IPS DF 6.9 (cell line): ENCODE measurements around the gene TLE1.

ENCODE experiments used
- DNase-seq: peaks from one replicate; pipeline ENCODE4 v3.0.0-alpha.2; 2013; ENCODE audit warnings: low read depth, low spot score
- H3K27ac ChIP-seq: one replicate; pipeline ENCODE4 v1.5.1; 2013; ENCODE audit warnings: low read length, control low read depth
- H3K27me3 ChIP-seq: 2 replicates; pipeline ENCODE4 v1.6.1; 2013; ENCODE audit warnings: mild to moderate bottlenecking, low read length; ENCODE audit not compliant: control insufficient read depth, insufficient read depth
- H3K36me3 ChIP-seq: 2 replicates; pipeline ENCODE4 v1.6.1; 2013; ENCODE audit warnings: low read length; ENCODE audit not compliant: control insufficient read depth, insufficient read depth
- H3K4me1 ChIP-seq: 2 replicates; pipeline ENCODE4 v1.6.1; 2013; ENCODE audit warnings: low read length; ENCODE audit not compliant: control insufficient read depth, insufficient read depth
- H3K4me3 ChIP-seq: 2 replicates; pipeline ENCODE4 v1.5.1; 2013; ENCODE audit warnings: mild to moderate bottlenecking, low read length
- H3K9me3 ChIP-seq: 2 replicates; pipeline ENCODE4 v1.6.1; 2013; ENCODE audit warnings: low read length, inconsistent platforms; ENCODE audit not compliant: control insufficient read depth, insufficient read depth
- WGBS: extraction: QIAGEN DNeasy Blood & Tissue Kit; methylation state at CpG from one replicate; pipeline ENCODE4 v1.1.7; 2013; ENCODE audit warnings: mixed read lengths, missing lambda C conversion rate; ENCODE audit not compliant: insufficient read length, insufficient coverage; 5-methylcytosine and 5-hydroxymethylcytosine counted together

TLE1 gene

DNA sequence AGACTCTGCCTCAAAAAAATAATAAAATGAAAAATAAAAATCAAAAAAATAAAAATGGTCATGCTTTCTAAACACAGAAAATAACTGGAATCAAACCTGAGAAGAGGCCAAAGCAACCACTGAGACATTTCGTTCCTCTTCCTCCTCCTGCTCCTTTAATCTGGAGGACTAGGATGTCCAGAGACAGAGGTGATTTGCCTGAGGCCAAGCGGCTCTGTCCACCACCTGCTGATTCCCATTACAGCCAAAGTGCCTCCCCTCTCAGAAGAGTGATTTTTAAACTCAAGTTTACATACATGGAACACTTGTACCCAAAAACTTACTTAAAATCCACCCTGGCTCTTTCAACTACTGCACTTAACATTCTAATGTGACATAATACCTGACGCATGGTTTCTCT, 65.6 kb downstream of the TLE1 start:
- peaks cover 3% of the 10 kb centered on the region; the same call in 1 of the 2 replicates for H3K4me1 ChIP-seq

GRCh38 chr9:81622471-81623255, 66.7 kb downstream of the TLE1 start:
- no peak for DNase-seq
- WGBS = no CpG with 5 or more reads among the region's 13 CpGs
- Histone ChIP-seq H3K27ac (no peak overlapping the region), H3K4me3 (no peak overlapping the region), H3K9me3 (no peaks in the 10 kb centered on the region), H3K4me1 (peaks cover 3% of the 10 kb centered on the region; the same call in 1 of the 2 replicates), H3K27me3 (no peaks in the 10 kb centered on the region), H3K36me3 (peaks cover 2% of the 10 kb centered on the region; the same call in 1 of the 2 replicates)

More for the DNA sequence above, 65.6 kb downstream of the TLE1 start:
- Histone ChIP-seq H3K4me3 (no peak overlapping the region), H3K27me3 (no peaks in the 10 kb centered on the region), H3K9me3 (no peaks in the 10 kb centered on the region), H3K27ac (no peak overlapping the region), H3K36me3 (peaks cover 2% of the 10 kb centered on the region; the same call in 1 of the 2 replicates)
- WGBS = no CpG with 5 or more reads among the region's 3 CpGs
- DNase-seq = no peak

DNA sequence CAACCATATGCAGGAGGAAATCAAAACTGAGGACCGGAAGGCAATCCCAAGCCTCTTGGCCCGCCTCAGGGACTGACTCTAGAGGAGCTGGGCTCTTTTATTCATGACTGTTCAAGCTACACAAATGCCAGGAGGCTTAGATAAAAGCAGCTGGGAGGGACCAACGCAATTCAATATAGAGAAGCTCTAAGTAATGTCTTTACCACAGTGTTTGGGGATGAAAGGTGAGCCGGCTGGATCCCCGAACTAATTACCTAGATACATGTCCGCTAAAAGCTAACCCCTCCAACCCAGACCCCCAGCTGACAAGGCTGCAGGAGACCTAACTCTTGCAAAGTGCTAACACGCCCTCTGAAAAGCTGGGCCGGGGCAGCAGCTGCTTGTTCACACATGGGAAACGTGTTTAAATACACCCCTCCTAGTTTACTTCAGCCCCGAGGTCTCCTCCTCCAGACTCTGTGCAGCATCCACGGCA, 67.5 kb downstream of the TLE1 start:
- H3K9me3 ChIP-seq = no peaks in the 10 kb centered on the region
- peaks cover 3% of the 10 kb centered on the region; the same call in 1 of the 2 replicates for H3K4me1 ChIP-seq
- H3K36me3 ChIP-seq = peaks cover 2% of the 10 kb centered on the region; the same call in 1 of the 2 replicates
- no peak overlapping the region for H3K4me3 ChIP-seq
- no peaks in the 10 kb centered on the region for H3K27me3 ChIP-seq
- H3K27ac ChIP-seq = no peak overlapping the region
- DNase-seq = no peak
- no CpG with 5 or more reads among the region's 11 CpGs for WGBS

- DNase-seq = no peak
- no peaks in the 10 kb centered on the region for H3K9me3 ChIP-seq
- no peak overlapping the region for H3K4me3 ChIP-seq
- WGBS = no CpG with 5 or more reads among the region's 2 CpGs
- no peaks in the 10 kb centered on the region for H3K27me3 ChIP-seq
- H3K27ac ChIP-seq = no peak overlapping the region
- peaks cover 2% of the 10 kb centered on the region; the same call in 1 of the 2 replicates for H3K36me3 ChIP-seq
- H3K4me1 ChIP-seq = peaks cover 3% of the 10 kb centered on the region; the same call in 1 of the 2 replicates
Observed at GRCh38 chr9:81621118-81621517, 68.2 kb downstream of the TLE1 start.

GRCh38 chr9:81620002-81620390, 69.4 kb downstream of the TLE1 start:
- no CpG with 5 or more reads among the region's 5 CpGs for WGBS
- Histone ChIP-seq H3K27me3 (no peaks in the 10 kb centered on the region), H3K4me1 (peaks cover 3% of the 10 kb centered on the region; the same call in 1 of the 2 replicates), H3K9me3 (no peaks in the 10 kb centered on the region), H3K36me3 (peaks cover 4% of the 10 kb centered on the region; the same call in 1 of the 2 replicates), H3K27ac (no peak overlapping the region), H3K4me3 (no peak overlapping the region)
- no peak for DNase-seq

DNA sequence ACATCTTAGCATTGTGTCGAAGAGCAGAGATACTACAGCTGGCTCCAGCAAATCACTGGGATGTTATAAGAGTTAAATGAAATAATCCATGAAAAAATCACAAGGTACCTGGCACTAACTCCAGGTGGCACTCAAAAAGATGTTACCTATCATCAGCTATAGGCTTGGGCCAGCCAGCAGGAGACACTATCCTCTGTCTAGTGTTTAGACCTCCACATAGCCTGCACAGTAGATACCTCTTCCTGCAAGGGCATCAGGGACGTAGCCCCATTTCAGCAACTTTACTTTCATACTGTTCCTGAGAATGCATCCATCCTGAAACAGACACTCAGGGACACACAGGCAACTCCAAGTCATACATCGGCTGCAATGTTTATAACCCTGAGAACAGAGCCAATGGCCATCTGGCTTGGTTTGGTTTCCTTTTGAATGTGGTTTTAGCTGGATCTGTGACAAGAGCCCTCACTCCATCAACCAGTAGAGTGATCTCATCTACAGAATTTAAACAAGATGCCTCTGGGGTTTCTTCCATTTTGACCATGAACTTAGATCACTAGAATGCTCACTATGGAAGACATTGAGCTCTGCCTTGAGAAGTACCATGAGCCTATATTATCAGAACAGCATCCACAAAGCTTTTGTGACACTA, 69.9 kb downstream of the TLE1 start:
- H3K27ac ChIP-seq = no peak overlapping the region

GRCh38 chr9:81618923-81619322, 70.4 kb downstream of the TLE1 start:
- Histone ChIP-seq H3K9me3 (no peaks in the 10 kb centered on the region), H3K27ac (no peak overlapping the region), H3K27me3 (no peaks in the 10 kb centered on the region), H3K4me1 (peaks cover 3% of the 10 kb centered on the region; the same call in 1 of the 2 replicates), H3K36me3 (peaks cover 4% of the 10 kb centered on the region; the same call in 1 of the 2 replicates), H3K4me3 (no peak overlapping the region)
- DNase-seq = no peak
- no CpG with 5 or more reads among the region's 1 CpG for WGBS

More for the DNA sequence above, 69.9 kb downstream of the TLE1 start:
- no CpG with 5 or more reads among the region's 3 CpGs for WGBS
- Histone ChIP-seq H3K36me3 (peaks cover 4% of the 10 kb centered on the region; the same call in 1 of the 2 replicates), H3K9me3 (no peaks in the 10 kb centered on the region), H3K4me3 (no peak overlapping the region), H3K27me3 (no peaks in the 10 kb centered on the region), H3K4me1 (peaks cover 3% of the 10 kb centered on the region; the same call in 1 of the 2 replicates)
- DNase-seq = no peak

DNA sequence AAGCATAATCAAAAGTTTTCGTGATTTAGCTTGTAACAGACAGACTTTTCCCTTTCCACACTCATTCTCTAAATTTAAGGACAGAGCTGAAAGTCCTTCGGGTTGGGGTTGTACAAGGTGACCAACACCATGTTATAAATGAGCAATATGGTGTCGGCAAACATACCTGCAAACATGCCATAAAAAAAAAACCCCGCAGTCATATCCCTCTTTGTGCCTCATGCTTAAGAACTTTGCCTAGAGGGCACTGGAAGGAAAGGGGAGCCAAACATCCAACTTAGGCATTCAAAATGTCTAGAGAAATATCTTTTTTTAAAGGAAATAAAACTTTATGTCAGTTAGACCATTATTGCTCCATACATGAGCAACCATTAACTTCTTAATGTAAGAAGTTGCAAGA, 73.2 kb downstream of the TLE1 start:
- Histone ChIP-seq H3K4me1 (no peaks in the 10 kb centered on the region), H3K27ac (no peak overlapping the region), H3K27me3 (no peaks in the 10 kb centered on the region), H3K36me3 (peaks cover 20% of the 10 kb centered on the region), H3K4me3 (no peak overlapping the region), H3K9me3 (no peaks in the 10 kb centered on the region)
- DNase-seq = no peak
- no CpG with 5 or more reads among the region's 4 CpGs for WGBS

GRCh38 chr9:81614335-81614734, 75.0 kb downstream of the TLE1 start:
- H3K9me3 ChIP-seq = no peaks in the 10 kb centered on the region
- no CpG with 5 or more reads among the region's 6 CpGs for WGBS
- H3K27ac ChIP-seq = no peak overlapping the region
- H3K36me3 ChIP-seq = peaks cover 26% of the 10 kb centered on the region
- H3K27me3 ChIP-seq = no peaks in the 10 kb centered on the region
- no peak overlapping the region for H3K4me3 ChIP-seq
- no peaks in the 10 kb centered on the region for H3K4me1 ChIP-seq
- DNase-seq = no peak

DNA sequence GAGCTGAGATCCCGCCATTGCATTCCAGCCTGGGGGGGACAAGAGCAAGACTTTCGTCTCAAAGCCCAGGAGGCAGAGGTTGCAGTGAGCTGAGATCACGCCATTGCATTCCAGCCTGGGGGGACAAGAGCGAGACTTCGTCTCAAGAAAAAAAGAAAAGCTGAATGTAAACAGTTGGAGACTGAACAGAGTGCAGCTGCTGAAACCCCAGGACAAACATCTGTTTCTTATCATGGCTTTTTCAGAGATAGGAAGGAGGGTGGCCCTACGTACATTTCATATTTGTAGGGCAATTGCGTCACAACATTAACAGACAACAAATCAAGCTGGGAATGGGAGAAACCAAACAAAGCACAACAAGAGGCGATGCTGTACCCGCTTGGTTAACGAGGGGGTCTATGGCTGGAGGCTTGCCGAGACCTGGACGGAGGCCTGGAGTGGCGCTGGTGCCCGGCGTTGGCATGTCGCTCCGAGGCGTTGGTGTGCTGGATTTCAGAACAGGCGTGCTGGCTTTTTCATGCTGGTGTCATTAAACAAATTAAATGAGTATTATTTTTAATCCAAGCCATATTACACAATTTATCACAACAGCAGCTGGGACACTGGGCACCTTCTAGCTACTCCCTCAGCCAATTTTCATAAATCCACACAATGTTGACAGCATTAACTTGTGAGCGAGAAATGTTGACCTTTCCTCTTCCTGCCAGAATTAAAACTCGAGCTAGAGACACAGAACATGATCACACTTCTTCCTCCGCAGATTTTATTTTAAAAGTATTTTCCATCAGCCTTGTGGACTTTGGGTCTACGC, 76.1 kb downstream of the TLE1 start:
- Histone ChIP-seq H3K27me3 (no peaks in the 10 kb centered on the region), H3K36me3 (peaks cover 26% of the 10 kb centered on the region), H3K4me3 (no peak overlapping the region), H3K27ac (no peak overlapping the region), H3K9me3 (no peaks in the 10 kb centered on the region), H3K4me1 (no peaks in the 10 kb centered on the region)
- WGBS = no CpG with 5 or more reads among the region's 23 CpGs
- DNase-seq = no peak
